ENCODE results near the gene ZNF716. TPM values are rescaled to one million over a fixed set of nuclear protein-coding genes. Genes with fewer than 3 reads are reported as not detected.
A peak's percentile ranks its signal among the peaks of the same experiment; 100 is the strongest.
"Not testable (repeated sequence)": the region's sequence is repeated elsewhere in the genome, so short reads cannot be mapped to it uniquely, and the experiment has no call there.

ZNF716 gene
- not detected for total RNA-seq
- long read RNA-seq: 0 reads

DNA sequence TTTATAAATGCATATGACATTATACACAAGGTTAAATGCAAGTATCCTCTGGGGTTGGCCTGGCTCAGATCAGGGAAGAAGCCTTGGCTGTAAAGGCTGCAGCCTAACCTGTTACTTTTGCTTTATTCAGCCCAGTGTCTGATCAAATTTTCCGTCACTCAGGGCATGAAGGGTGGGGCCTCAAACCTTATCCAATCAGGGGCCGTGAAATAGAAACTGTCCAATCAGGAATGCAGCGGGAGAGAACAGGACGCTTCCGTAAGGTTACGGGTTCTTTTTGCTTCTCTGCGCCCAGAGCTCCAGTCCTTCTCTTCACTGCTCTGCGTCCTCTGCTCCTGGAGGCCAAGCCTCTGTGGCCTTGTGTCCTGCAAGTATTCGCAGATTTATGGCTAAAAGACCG is at the start of gene ZNF716:
ZNF716 (plus strand) TSS at position 274 of the 400 bp plus-strand sequence; CDS start at position 386, 112 bp downstream.
- ATAC-seq (no peak), DNase-seq (no peak)
- intact Hi-C loops (cut with DNase I): no loop called here

GRCh38 chr7:57400531-57401155 is 49.3 kb upstream of the ZNF716 start:
- intact Hi-C loops (cut with DNase I): loop anchor here in 1 of 2 donors (10.0 kb wide), 1 partner anchor 46 kb away; no protein-coding TSS in a partner anchor
- no peak for DNase-seq
- no peak for ATAC-seq

GRCh38 chr7:57403051-57403450 is 46.9 kb upstream of the ZNF716 start:
- intact Hi-C loops (cut with DNase I): loop anchor here in 1 of 2 donors (10.0 kb wide), 1 partner anchor 48 kb away; no protein-coding TSS in a partner anchor
- ATAC-seq, DNase-seq: not testable (repeated sequence)

- ATAC-seq (peak; percentile 95 to 97), DNase-seq (peak; percentile 88)
- intact Hi-C loops (cut with DNase I): loop anchor here in 1 of 2 donors (10.0 kb wide), 1 partner anchor 49 kb away; no protein-coding TSS in a partner anchor
Observed at GRCh38 chr7:57403601-57404342, 46.2 kb upstream of the ZNF716 start.

DNA sequence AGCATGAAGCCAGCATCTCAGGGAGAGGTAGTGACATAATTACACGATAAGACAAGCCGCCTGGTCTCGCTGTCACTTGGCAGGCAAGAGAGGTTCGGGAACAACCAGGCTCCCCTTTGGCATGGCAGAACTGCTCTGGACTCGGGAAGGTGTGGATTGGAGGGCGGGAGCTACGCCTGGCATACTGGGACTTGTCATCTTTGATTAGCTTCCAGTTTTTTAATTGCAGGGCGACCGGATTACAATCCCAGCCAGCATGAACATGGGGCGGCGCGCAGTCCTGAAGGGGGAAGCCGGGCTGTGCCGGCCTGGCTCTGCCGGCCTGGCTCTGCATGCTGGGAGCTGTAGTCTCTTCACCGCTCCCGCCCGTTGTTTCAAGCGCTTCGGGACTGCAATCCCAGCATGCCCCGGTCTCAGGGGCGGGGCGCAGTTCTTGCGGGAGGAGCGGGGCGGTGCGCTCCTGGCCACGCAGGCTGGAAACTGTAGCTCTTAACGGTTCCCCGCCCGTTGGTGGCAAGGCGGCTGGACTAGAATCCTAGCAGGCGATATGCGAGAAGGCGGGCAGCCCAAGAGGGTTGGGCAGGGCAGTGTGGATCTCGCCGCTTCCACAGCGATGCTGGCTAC is 45.5 kb upstream of the ZNF716 start:
- DNase-seq (peak; percentile 88), ATAC-seq (peak; percentile 98)
- intact Hi-C loops (cut with DNase I): loop anchor here in 1 of 2 donors (10.0 kb wide), 1 partner anchor 50 kb away; no protein-coding TSS in a partner anchor

- ATAC-seq (peak; percentile 30 to 45), DNase-seq (no peak)
- intact Hi-C loops (cut with DNase I): loop anchor here in 1 of 2 donors (10.0 kb wide), 1 partner anchor 50 kb away; no protein-coding TSS in a partner anchor
Observed at GRCh38 chr7:57404967-57405421, 45.0 kb upstream of the ZNF716 start.

- ATAC-seq (no peak), DNase-seq (no peak)
- intact Hi-C loops (cut with DNase I): loop anchor here in 1 of 2 donors (10.0 kb wide), 1 partner anchor 52 kb away; no protein-coding TSS in a partner anchor
Observed at GRCh38 chr7:57407125-57407524, 42.9 kb upstream of the ZNF716 start.

- no peak for ATAC-seq
- no peak for DNase-seq
- intact Hi-C loops (cut with DNase I): no loop called here
Observed at GRCh38 chr7:57412168-57412567, 37.8 kb upstream of the ZNF716 start.

DNA sequence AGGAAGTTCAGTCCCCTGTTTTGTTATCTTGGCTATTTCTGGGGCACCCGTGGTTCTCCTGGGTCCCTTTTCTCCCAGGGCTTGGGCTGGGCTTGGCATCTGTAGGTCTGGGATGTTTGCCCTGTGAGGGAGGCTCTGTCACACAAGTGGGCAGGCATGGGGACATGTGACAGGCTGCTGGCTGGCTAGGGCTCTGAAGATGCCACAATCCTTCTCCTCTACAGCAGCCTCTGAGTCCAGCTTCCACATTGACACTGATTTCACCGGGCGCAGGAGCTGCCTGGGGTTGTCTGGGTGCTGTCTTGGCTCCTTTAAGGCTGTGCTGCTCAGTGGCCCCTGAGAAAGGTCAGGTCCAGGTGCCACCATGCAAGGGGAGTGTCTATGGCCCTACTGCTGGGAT is 37.4 kb upstream of the ZNF716 start:
- DNase-seq (no peak), ATAC-seq (no peak)
- intact Hi-C loops (cut with DNase I): no loop called here

DNA sequence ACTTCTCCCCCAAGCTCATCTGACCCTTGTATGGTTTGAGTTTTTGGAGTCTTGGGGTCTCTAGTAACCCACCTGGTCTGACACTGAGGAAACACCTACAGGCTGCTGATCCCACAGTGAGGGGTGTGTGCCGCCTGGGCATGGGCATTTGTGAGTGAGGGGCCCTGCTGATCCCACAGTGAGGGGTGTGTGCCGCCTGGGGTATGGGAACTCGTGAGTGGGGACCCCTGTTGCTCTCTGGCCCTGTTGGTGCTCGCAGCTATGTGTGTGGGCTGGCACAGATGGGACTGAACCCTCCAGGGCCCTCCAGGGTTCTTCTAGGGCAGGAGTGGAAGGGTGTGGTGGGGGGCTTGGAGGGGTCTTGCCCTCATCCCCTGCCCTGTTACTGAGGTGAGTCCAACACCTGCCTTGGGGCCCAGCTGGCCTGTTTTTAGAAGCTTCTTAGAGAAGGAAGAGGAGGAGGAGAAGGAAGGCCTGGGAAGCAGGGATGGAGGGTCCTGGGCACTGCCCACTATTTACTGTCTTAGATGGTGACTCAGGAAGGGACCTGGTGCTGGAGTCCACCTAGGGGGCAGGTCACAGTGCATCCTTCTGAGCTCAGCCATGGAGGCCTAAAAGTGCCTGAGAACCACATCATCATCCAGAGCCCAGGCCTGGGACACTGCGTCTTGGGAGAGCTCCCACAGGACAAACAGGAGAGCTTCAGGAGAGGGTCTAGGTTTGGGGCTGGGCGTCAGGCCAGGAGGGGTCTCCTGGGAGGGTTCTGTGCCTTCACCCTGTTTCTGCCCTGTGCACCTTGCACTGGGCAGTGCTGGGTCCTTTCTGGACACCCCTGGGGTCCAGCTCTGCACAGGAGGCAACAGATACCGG is 36.2 kb upstream of the ZNF716 start:
- no peak for DNase-seq
- intact Hi-C loops (cut with DNase I): no loop called here
- ATAC-seq: no peak

DNA sequence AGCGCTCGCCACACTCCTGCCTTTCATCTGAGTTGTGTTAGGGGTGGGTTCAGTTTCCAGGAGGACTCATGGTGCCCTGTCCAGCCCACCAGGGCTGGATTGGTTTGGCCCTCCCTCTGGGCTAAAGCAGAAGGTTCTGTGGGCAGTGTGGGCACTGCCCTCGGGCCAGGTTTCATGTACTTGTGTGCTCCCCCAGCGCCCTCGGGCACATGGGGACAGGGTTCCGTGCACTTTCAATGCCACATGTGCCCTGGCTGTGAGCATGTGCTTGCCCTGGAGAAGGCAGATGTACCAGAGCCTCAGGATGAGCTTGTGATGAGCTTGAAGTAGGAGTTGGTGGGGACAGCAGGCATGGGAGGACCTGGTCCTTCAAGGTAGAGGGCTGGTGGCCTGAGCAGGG is 35.6 kb upstream of the ZNF716 start:
- ATAC-seq: no peak
- intact Hi-C loops (cut with DNase I): no loop called here
- no peak for DNase-seq

- intact Hi-C loops (cut with DNase I): no loop called here
- ATAC-seq: no peak
Observed at GRCh38 chr7:57414852-57415251, 35.1 kb upstream of the ZNF716 start.

GRCh38 chr7:57415326-57415725 is 34.7 kb upstream of the ZNF716 start:
- DNase-seq (no peak), ATAC-seq (no peak)
- intact Hi-C loops (cut with DNase I): no loop called here

More at GRCh38 chr7:57414852-57415251, 35.1 kb upstream of the ZNF716 start:
- DNase-seq: no peak

DNA sequence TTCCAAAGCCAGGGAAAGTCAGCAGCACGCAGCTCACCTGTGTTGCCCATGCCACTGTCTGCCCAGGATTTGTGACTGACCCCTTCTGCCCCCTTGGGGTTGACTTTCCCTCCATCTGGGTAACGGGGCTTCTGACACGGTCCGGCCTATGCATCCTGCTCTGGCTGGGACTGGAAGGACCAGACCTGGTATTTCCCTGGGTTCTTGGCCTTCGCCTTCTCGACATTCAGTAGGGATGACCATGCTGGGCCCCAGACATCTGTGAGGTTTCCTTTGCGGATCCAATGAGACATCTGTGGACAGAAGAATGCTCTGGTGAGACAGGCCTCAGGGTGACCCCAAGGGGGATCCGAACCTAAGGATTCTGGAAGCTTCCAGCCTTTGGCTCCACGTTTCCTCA is 34.2 kb upstream of the ZNF716 start:
- ATAC-seq (no peak), DNase-seq (no peak)
- intact Hi-C loops (cut with DNase I): no loop called here

- no peak for DNase-seq
- no peak for ATAC-seq
- intact Hi-C loops (cut with DNase I): no loop called here
Observed at GRCh38 chr7:57416601-57417358, 33.2 kb upstream of the ZNF716 start.

- ATAC-seq (no peak), DNase-seq (no peak)
- intact Hi-C loops (cut with DNase I): no loop called here
Observed at GRCh38 chr7:57417736-57418135, 32.2 kb upstream of the ZNF716 start.

- intact Hi-C loops (cut with DNase I): no loop called here
- no peak for ATAC-seq
Observed at GRCh38 chr7:57423768-57424167, 26.2 kb upstream of the ZNF716 start.

More at GRCh38 chr7:57423768-57424167, 26.2 kb upstream of the ZNF716 start:
- DNase-seq: no peak

Measured in left cardiac atrium (tissue), 4 donors.